ENCODE results near the gene PRUNE2. TPM values are rescaled to one million over a fixed set of nuclear protein-coding genes. Genes with fewer than 3 reads are reported as not detected.

PRUNE2 gene
- total and polyA plus RNA-seq, 2 of the 8 experiments (the other 6 are each of a cell fraction or from before 2014, with no cell fraction given), result 5.5 to 13.3 TPM

- Histone ChIP-seq H3K4me2 (ENCODE audit: insufficient read depth in 1 of 2, low read depth in 2 of 2, low read length in 2 of 2) (no peak overlapping the region), H3K36me3 (ENCODE audit: control insufficient read depth in 2 of 4, insufficient read depth in 4 of 4, low read length in 3 of 4) (no peaks in the 10 kb centered on the region), H2BK15ac (ENCODE audit: low read length) (no peak overlapping the region), H3K18ac (ENCODE audit: extremely low read depth, low read length) (no peak overlapping the region), H4K8ac (ENCODE audit: extremely low read depth, insufficient read depth, low read length) (no peak overlapping the region), H3K9me3 (ENCODE audit: insufficient read depth in 2 of 2, low read depth in 1 of 2, low read length in 1 of 2) (no peaks in the 10 kb centered on the region), H2AK5ac (ENCODE audit: low read depth, low read length) (no peak overlapping the region), H3K27me3 (replicated peaks in 1 of 4; ENCODE audit: control insufficient read depth in 3 of 4, extremely low read depth in 1 of 4, insufficient read depth in 3 of 4, low read length in 3 of 4) (no peaks in the 10 kb centered on the region; a peak in 1 of 7 replicates), H3K79me2 (ENCODE audit: control insufficient read depth in 1 of 2, insufficient read depth in 2 of 2, low read length in 2 of 2) (no peaks in the 10 kb centered on the region), H3K56ac (replicated peaks; ENCODE audit: insufficient read length, low read depth, low read length) (no peak overlapping the region), H3K4me1 (replicated peaks in 1 of 4; ENCODE audit: control insufficient read depth in 3 of 4, insufficient read depth in 4 of 4, low read length in 3 of 4) (peaks cover 0 to 4% (median 0%) of the 10 kb centered on the region in 4 experiments; a peak in 1 of 7 replicates), H3K27ac (ENCODE audit: low read depth, low read length) (no peak overlapping the region), H2BK5ac (ENCODE audit: low read depth, low read length) (no peak overlapping the region), H3K23ac (ENCODE audit: insufficient read length) (no peak overlapping the region), H3K14ac (ENCODE audit: insufficient read length) (no peak overlapping the region), H3K79me1 (ENCODE audit: low read depth, low read length) (no peaks in the 10 kb centered on the region), H3K4ac (replicated peaks; ENCODE audit: insufficient read length, low read depth, low read length) (no peak overlapping the region), H2AFZ (ENCODE audit: low read length) (no peak overlapping the region), H3K4me3 (ENCODE audit: extremely low read depth in 1 of 4, insufficient read depth in 2 of 4, low read depth in 3 of 4, low read length in 4 of 4) (no peak overlapping the region), H4K20me1 (replicated peaks in 1 of 2; ENCODE audit: control insufficient read depth in 1 of 2, insufficient read depth in 2 of 2, low read length in 2 of 2) (no peaks in the 10 kb centered on the region), H4K5ac (ENCODE audit: insufficient read length, low read depth, low read length) (no peak overlapping the region), H2BK120ac (replicated peaks; ENCODE audit: low read depth, low read length) (no peak overlapping the region), H4K91ac (replicated peaks; ENCODE audit: insufficient read length, low read length) (no peak overlapping the region), H3K9ac (replicated peaks in 1 of 4; ENCODE audit: extremely low read depth in 1 of 4, low read depth in 3 of 4, low read length in 3 of 4) (no peak overlapping the region), H2BK12ac (ENCODE audit: low read depth, low read length) (no peak overlapping the region), H2BK20ac (ENCODE audit: low read length) (no peak overlapping the region), H3K23me2 (ENCODE audit: low read depth, low read length) (no peaks in the 10 kb centered on the region)
- ChIA-PET POLR2A (ENCODE audit: partially characterized antibody) (no interaction called here), CTCF (ENCODE audit: partially characterized antibody) (interaction anchor here (0.6 to 9.6 kb wide), 9 partner anchors 9 to 1241 kb away, joined by 3 to 168 read pairs (median 4); no protein-coding TSS in a partner anchor)
- no peak for FAIRE-seq
- TF ChIP-seq ZNF274 (IDR thresholded peaks at IDR 0.05; ENCODE audit: borderline replicate concordance, extremely low read depth, low read length) (no peak), SAP30 (IDR thresholded peaks at IDR 0.05; ENCODE audit: insufficient read depth, insufficient replicate concordance, low read length) (no peak), NRF1 (IDR thresholded peaks at IDR 0.05; ENCODE audit: low read depth, low read length) (no peak), CTCF (IDR thresholded peaks at IDR 0.05; ENCODE audit: control extremely low read depth in 1 of 3, insufficient read depth in 1 of 3, low read depth in 1 of 3, low read length in 3 of 3) (peak in 1 of 3 experiments; percentile 15; a peak in 1 of 4 replicates), MAFK (IDR thresholded peaks at IDR 0.05; ENCODE audit: low read depth, low read length) (no peak)
- no peak for DNase-seq (ENCODE audit: low read depth in 1 of 2, low spot score in 2 of 2)
These were observed 205.9 kb downstream of the PRUNE2 start for GRCh38 chr9:76699971-76700370.

Measured in H1 (cell line).